HFFc6 (cell line): Measurements from ENCODE around the gene NFIA. TPM values are rescaled to one million over a fixed set of nuclear protein-coding genes. Genes with fewer than 3 reads are reported as not detected.

Experiments
- DNase-seq: peaks from one replicate; pipeline ENCODE4 v3.0.0-alpha.2; 2018
- H3K27ac Mint-ChIP-seq: 2 replicates; pipeline ENCODE4 v1.8.0; 2020; ENCODE audit warnings: mild to moderate bottlenecking, mixed read lengths
- H3K27me3 Mint-ChIP-seq: 2 replicates; pipeline ENCODE4 v1.8.0; 2021; ENCODE audit warnings: mild to moderate bottlenecking, moderate library complexity, mixed read lengths; ENCODE audit not compliant: insufficient read depth
- H3K36me3 Mint-ChIP-seq: 2 replicates; pipeline ENCODE4 v1.8.0; 2021; ENCODE audit warnings: low read depth, mixed read lengths
- H3K4me1 Mint-ChIP-seq: 2 replicates; pipeline ENCODE4 v1.8.0; 2020; ENCODE audit warnings: low read depth, mixed read lengths
- H3K4me3 Mint-ChIP-seq: 2 replicates; pipeline ENCODE4 v1.8.0; 2020; ENCODE audit warnings: mild to moderate bottlenecking, moderate library complexity, mixed read lengths
- H3K9me3 Mint-ChIP-seq: 2 replicates; pipeline ENCODE4 v1.8.0; 2020; ENCODE audit warnings: mild to moderate bottlenecking, mixed read lengths
- total RNA-seq, 6 experiments: library from RNA; stranded (reverse); fragmentation: NEBNext Ultra II Directional; extraction: Animal tissue kit (Norgen Biotek cat#: 25700); gene quantifications; 2 replicates in 1 of 6; 3 replicates in 5 of 6; pipeline ENCODE4 v1.2.3, GENCODE V29; 2021
- TF ChIP-seq, protein P1 (sequence below): fragments of 200-600 bp; sonication (generic); IDR thresholded peaks from 2 replicates; pipeline ENCODE4 v1.5.0; 2021; ENCODE audit warnings: antibody characterized with exemption, mild to moderate bottlenecking

Gene NFIA
- total RNA-seq, 6 experiments from 2014 or later: 8.5 to 11.3 (median 10.4) TPM

DNA sequence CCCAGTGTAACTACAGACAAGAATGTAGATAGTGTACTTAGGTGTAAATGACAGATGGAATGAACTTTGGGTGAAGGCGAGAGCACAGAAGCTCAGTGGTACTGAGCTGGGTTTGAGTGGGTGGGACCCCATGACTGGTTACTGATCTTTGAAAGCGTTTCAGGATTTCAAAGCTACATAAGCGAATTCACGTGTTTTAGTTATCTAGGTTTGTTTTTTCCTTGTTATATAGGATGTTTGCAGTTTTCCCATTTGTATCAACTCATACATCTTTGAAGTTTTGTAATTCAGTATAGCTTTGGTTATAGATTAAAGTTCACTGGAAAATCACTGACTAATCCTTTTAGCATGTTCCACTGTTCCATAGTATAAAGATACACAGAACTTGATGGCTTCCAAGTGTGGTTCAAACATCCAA is 182.5 kb downstream of the NFIA start:
- no peaks in the 10 kb centered on the region for H3K4me1 Mint-ChIP-seq
- TF ChIP-seq, protein P1, sequence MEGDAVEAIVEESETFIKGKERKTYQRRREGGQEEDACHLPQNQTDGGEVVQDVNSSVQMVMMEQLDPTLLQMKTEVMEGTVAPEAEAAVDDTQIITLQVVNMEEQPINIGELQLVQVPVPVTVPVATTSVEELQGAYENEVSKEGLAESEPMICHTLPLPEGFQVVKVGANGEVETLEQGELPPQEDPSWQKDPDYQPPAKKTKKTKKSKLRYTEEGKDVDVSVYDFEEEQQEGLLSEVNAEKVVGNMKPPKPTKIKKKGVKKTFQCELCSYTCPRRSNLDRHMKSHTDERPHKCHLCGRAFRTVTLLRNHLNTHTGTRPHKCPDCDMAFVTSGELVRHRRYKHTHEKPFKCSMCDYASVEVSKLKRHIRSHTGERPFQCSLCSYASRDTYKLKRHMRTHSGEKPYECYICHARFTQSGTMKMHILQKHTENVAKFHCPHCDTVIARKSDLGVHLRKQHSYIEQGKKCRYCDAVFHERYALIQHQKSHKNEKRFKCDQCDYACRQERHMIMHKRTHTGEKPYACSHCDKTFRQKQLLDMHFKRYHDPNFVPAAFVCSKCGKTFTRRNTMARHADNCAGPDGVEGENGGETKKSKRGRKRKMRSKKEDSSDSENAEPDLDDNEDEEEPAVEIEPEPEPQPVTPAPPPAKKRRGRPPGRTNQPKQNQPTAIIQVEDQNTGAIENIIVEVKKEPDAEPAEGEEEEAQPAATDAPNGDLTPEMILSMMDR: no peak
- no peaks in the 10 kb centered on the region for H3K27me3 Mint-ChIP-seq
- no peak overlapping the region for H3K27ac Mint-ChIP-seq
- DNase-seq: no peak
- H3K36me3 Mint-ChIP-seq: no peaks in the 10 kb centered on the region
- no peaks in the 10 kb centered on the region for H3K9me3 Mint-ChIP-seq
- no peak overlapping the region for H3K4me3 Mint-ChIP-seq

DNA sequence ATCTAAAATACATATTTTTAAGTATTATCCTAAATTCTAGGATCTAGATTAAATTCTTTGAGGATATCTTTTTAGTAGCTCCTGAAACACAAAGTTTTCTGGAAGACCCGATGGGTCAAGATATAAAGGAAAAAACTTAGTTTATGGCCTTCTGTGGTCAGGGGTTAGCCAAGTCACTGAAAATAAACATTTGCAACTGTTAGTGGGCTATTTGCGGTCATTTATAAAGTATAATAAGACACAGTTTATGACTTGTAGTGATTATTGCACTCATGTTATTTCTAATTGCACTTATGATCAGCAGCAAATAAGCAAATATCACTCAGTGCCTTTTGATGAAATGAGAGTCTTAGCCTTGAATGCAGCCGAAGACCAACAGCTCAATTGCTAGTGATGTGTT is 183.3 kb downstream of the NFIA start:
- H3K9me3 Mint-ChIP-seq: no peaks in the 10 kb centered on the region
- no peaks in the 10 kb centered on the region for H3K36me3 Mint-ChIP-seq
- TF ChIP-seq, protein P1: no peak
- H3K4me1 Mint-ChIP-seq: no peaks in the 10 kb centered on the region
- H3K4me3 Mint-ChIP-seq: no peak overlapping the region
- no peak overlapping the region for H3K27ac Mint-ChIP-seq
- no peak for DNase-seq
- no peaks in the 10 kb centered on the region for H3K27me3 Mint-ChIP-seq

DNA sequence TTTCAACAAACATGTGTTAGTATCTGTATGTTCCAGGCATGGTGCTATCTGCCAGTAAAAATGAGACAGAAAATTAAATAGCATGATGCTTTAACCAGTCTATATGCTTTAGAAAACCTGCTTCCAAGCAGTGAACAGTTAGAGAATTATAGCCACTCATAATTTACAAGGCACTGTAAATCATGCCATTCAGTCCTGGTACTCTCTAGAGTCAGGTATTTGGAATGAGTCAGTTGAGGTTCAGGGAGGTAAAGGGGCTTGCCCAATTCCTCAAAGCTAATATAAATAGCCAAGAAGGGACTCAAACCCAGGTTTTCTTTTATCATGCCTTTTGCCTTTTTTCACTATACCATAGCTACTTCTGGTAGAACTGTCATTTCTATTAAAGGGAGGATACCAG is 184.4 kb downstream of the NFIA start:
- no peaks in the 10 kb centered on the region for H3K27me3 Mint-ChIP-seq
- TF ChIP-seq, protein P1: no peak
- H3K4me3 Mint-ChIP-seq: no peak overlapping the region
- no peak overlapping the region for H3K27ac Mint-ChIP-seq
- H3K4me1 Mint-ChIP-seq: peaks cover 6% of the 10 kb centered on the region; the same call in 1 of the 2 replicates
- H3K36me3 Mint-ChIP-seq: no peaks in the 10 kb centered on the region
- H3K9me3 Mint-ChIP-seq: no peaks in the 10 kb centered on the region
- DNase-seq: no peak

DNA sequence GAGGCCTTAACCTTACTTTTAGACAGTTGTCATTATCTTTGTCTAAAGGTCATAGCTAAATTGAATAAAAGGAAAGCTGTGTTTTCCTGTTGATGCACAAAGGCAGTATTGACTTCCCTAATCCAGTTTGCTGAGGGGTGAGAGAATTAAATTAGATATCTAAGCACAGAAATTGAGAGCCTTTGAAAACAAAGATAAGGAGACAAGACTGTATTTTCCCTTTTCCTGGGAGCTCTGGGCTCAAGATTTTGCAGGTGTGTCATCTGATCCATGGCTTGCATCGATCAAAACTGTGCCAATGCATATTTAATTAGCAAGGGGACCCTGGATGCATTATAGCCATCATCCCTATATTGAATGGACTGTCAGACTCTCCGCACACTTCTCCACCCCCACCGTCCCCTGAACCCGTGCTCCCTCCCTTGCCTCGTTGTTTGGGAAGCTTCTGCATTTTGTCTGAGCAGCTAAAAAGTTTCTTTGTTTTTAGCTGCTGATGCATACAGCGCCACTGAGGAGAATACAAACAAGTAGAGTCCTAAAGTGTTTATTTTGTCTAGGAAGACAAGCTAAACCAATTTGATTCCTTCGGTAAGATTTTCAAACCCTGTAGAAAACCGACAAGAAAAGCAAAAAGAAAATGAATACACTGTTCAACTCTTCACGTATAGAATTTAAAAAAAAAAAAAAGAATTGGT is 186.3 kb downstream of the NFIA start:
- DNase-seq: no peak
- Mint-ChIP-seq H3K36me3 (no peaks in the 10 kb centered on the region), H3K4me3 (no peak overlapping the region), H3K27me3 (no peaks in the 10 kb centered on the region), H3K4me1 (peaks cover 6% of the 10 kb centered on the region; the same call in 1 of the 2 replicates), H3K9me3 (no peaks in the 10 kb centered on the region), H3K27ac (no peak overlapping the region)
- TF ChIP-seq, protein P1: no peak

DNA sequence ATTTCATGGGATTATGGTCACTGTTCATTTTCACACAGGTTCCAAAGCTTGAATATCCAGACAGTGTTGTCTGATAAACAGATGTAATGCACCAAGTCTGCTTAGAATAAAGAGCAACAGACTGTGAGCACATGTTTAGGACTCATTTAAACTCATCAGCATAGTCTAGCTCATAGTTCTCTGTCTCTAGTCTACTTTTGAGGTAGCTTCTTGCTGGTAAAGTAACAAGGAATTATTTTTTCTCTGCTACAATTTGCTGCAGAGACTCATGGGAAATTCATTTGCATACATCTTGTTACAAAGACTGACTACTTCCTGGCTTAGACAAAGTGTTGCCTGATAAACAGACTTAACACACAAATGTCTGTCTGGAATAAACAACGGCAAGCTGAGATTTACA is 187.2 kb downstream of the NFIA start:
- H3K9me3 Mint-ChIP-seq: no peaks in the 10 kb centered on the region
- H3K4me3 Mint-ChIP-seq: no peak overlapping the region
- H3K36me3 Mint-ChIP-seq: no peaks in the 10 kb centered on the region
- TF ChIP-seq, protein P1: no peak
- H3K27ac Mint-ChIP-seq: no peak overlapping the region
- no peaks in the 10 kb centered on the region for H3K27me3 Mint-ChIP-seq
- peaks cover 6% of the 10 kb centered on the region; the same call in 1 of the 2 replicates for H3K4me1 Mint-ChIP-seq
- no peak for DNase-seq
